IPS DF 6.9 (cell line): ENCODE data around the gene TBCCD1.

Experiments
- DNase-seq: peaks from one replicate; pipeline ENCODE4 v3.0.0-alpha.2; 2013; ENCODE audit warnings: low read depth, low spot score
- H3K27ac ChIP-seq: one replicate; pipeline ENCODE4 v1.5.1; 2013; ENCODE audit warnings: low read length, control low read depth
- H3K27me3 ChIP-seq: 2 replicates; pipeline ENCODE4 v1.6.1; 2013; ENCODE audit warnings: mild to moderate bottlenecking, low read length; ENCODE audit not compliant: control insufficient read depth, insufficient read depth
- H3K36me3 ChIP-seq: 2 replicates; pipeline ENCODE4 v1.6.1; 2013; ENCODE audit warnings: low read length; ENCODE audit not compliant: control insufficient read depth, insufficient read depth
- H3K4me1 ChIP-seq: 2 replicates; pipeline ENCODE4 v1.6.1; 2013; ENCODE audit warnings: low read length; ENCODE audit not compliant: control insufficient read depth, insufficient read depth
- H3K4me3 ChIP-seq: 2 replicates; pipeline ENCODE4 v1.5.1; 2013; ENCODE audit warnings: mild to moderate bottlenecking, low read length
- H3K9me3 ChIP-seq: 2 replicates; pipeline ENCODE4 v1.6.1; 2013; ENCODE audit warnings: low read length, inconsistent platforms; ENCODE audit not compliant: control insufficient read depth, insufficient read depth
- WGBS: extraction: QIAGEN DNeasy Blood & Tissue Kit; methylation state at CpG from one replicate; pipeline ENCODE4 v1.1.7; 2013; ENCODE audit warnings: mixed read lengths, missing lambda C conversion rate; ENCODE audit not compliant: insufficient read length, insufficient coverage; 5-methylcytosine and 5-hydroxymethylcytosine counted together

Gene TBCCD1

DNA sequence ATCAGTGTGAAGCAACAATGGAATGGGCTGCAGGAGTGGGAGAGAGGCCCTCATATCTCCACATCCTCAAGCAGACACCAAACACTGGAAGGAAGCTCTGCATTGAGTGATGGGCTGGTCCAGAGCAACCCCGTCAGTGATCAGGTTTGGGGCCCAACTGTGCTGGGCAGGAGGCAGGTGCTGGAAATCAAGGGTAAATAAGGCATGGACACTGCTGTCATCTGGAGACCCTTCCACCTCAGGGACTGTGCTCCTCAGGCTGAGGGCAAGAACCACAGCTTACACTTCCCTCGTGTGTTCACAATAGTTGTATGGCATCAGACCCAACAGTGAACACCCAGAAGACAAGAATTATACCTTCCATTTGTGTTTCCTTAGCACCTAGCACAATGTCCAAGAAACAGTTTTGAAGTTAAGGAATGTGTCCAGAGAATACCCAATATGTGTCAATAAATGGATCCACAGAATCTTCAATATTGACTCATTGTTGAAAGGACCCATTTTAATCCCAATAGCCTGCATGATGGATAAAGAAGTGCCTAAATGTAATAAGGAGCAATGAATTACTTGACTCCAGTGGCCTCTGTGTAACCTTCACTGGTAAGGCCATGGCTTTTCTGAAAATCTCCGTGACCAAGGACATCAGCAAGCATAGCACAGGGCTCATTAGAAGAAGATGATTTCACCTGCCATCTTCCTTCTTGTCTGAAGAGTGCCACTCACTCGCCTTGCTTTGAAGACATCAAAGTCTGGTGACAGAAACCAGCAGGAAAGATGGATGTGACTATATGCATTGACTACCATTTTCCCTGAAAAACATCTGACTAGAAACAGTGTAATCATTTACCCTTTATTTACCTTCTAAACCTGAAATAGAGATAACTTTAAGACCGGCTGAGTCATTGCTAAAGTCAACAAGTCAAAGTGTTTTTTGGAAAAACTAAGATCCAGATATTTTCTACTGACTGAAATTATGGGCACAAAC is 38.7 kb upstream of the TBCCD1 start:
- no peaks in the 10 kb centered on the region for H3K27me3 ChIP-seq
- no peak overlapping the region for H3K27ac ChIP-seq
- no peaks in the 10 kb centered on the region for H3K9me3 ChIP-seq
- WGBS = no CpG with 5 or more reads among the region's 5 CpGs
- no peaks in the 10 kb centered on the region for H3K4me1 ChIP-seq
- no peak for DNase-seq
- no peaks in the 10 kb centered on the region for H3K36me3 ChIP-seq
- no peak overlapping the region for H3K4me3 ChIP-seq

DNA sequence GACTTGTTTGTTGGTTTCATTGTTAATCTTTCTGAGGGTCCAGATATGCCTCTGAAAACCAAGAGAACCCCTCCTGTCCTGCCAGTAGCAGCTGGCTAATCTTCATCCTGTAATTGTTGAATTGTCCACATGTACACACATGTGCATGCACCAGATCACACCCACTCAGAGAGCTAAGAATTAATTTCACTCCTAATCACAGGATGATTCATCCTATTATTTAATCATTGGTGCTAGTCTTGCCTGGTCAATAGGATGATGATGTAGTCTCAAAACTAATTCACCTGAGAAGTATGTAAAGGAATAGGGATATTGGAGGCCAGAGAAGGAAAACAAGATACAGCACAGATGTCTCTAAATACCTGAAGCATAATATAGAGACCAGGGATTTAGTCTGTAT is 37.9 kb upstream of the TBCCD1 start:
- Histone ChIP-seq H3K36me3 (no peaks in the 10 kb centered on the region), H3K4me1 (no peaks in the 10 kb centered on the region), H3K27ac (no peak overlapping the region), H3K27me3 (no peaks in the 10 kb centered on the region), H3K4me3 (no peak overlapping the region), H3K9me3 (no peaks in the 10 kb centered on the region)
- DNase-seq = no peak

DNA sequence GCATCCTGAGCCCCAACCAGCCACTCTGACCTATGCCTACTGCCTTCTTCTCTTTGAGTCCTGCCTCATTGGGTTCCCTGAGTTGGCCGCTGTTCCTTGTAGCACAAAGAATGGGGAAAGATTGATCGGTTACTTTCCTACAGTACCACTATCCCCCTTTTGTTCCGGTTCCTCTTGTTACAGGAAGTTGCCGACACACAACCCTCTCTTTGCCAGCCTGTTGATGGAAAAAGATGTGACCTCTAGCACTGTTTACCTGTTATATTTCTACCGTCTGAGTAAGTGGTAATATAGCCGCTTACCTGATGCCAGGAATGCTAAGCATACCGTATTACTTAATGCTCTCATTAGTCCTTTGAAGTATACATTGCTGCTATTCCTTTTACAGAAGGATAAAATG is 36.0 kb upstream of the TBCCD1 start:
- Histone ChIP-seq H3K4me1 (no peaks in the 10 kb centered on the region), H3K27ac (no peak overlapping the region), H3K36me3 (no peaks in the 10 kb centered on the region), H3K27me3 (no peaks in the 10 kb centered on the region), H3K4me3 (no peak overlapping the region), H3K9me3 (no peaks in the 10 kb centered on the region)
- no CpG with 5 or more reads among the region's 7 CpGs for WGBS
- DNase-seq = no peak

DNA sequence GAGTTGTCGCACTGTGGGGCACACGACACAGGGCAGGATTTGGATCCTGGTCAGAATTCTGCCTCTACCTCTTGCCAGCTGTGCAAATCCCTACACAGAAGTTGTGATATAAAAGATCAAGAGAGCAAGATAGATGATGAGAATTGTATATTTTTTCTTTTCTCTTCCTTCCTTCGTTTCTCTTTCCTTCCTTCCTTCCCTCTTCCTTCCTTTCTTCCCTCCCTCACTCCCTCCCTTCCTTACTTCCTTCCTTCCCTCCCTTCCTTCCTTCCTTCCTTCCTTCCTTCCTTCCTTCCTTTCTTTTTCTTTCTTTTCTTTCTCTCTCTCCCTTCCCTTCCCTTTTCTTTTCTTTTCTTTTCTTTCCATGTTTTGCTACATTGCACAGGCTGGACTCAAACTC is 33.8 kb upstream of the TBCCD1 start:
- Histone ChIP-seq H3K27ac (no peak overlapping the region), H3K4me1 (peaks cover 1% of the 10 kb centered on the region; the same call in 1 of the 2 replicates), H3K4me3 (no peak overlapping the region), H3K9me3 (no peaks in the 10 kb centered on the region), H3K27me3 (no peaks in the 10 kb centered on the region), H3K36me3 (no peaks in the 10 kb centered on the region)
- no CpG with 5 or more reads among the region's 3 CpGs for WGBS
- no peak for DNase-seq

DNA sequence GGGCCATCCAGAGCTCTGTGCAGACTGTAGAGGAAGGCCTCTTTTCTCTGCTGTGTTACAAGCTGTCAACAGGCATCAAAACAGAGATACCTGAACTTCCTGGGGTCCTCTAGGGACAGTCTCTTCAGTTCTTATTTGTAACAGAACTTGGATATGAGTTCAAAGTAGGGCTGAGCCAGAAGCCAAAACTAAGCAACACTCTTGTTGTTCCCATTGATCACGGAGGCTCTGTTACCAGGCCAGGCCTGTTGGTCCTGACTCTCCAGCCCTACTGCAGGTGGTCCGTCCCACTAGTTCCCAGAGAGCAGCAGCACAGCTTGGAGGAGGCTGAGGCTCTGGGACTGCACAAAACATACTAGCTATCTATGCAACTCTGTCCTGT is 32.6 kb upstream of the TBCCD1 start:
- H3K4me3 ChIP-seq = no peak overlapping the region
- peaks cover 1% of the 10 kb centered on the region; the same call in 1 of the 2 replicates for H3K4me1 ChIP-seq
- H3K27ac ChIP-seq = no peak overlapping the region
- no peaks in the 10 kb centered on the region for H3K27me3 ChIP-seq
- no peak for DNase-seq
- no CpG with 5 or more reads among the region's 2 CpGs for WGBS
- H3K9me3 ChIP-seq = no peaks in the 10 kb centered on the region
- no peaks in the 10 kb centered on the region for H3K36me3 ChIP-seq

DNA sequence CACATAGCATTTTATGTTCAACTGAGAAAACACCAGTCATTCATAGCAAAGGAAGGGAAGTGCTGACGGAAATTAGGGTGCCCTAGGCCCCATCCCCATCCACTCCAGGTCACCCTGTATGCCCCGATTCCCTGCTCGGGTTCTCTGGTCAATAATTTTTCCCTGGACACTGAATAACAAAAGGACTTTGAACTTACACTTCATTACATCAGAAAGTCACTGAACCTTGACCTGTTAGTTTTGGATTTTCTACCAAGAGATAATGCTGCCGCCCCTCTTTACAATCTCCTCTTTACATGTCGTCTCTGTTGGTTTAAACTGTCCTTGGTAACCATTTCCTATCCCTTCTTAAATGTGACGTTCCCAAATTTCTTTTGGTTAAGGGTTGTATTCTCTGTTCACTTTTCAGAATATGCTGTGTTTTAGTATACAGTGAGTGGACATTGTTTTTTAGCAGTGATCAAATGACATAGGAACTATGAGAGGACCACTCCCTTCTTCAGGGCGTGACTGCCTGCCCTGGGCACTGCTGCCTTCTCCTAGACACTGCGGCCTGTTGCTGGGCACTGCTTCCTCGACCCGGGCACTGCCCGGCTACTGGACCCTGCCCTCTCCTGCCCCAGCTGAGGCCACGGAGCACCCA is 32.1 kb upstream of the TBCCD1 start:
- Histone ChIP-seq H3K27me3 (no peaks in the 10 kb centered on the region), H3K27ac (no peak overlapping the region), H3K4me3 (no peak overlapping the region), H3K4me1 (peaks cover 1% of the 10 kb centered on the region; the same call in 1 of the 2 replicates), H3K9me3 (no peaks in the 10 kb centered on the region), H3K36me3 (no peaks in the 10 kb centered on the region)
- no CpG with 5 or more reads among the region's 12 CpGs for WGBS
- DNase-seq = no peak

DNA sequence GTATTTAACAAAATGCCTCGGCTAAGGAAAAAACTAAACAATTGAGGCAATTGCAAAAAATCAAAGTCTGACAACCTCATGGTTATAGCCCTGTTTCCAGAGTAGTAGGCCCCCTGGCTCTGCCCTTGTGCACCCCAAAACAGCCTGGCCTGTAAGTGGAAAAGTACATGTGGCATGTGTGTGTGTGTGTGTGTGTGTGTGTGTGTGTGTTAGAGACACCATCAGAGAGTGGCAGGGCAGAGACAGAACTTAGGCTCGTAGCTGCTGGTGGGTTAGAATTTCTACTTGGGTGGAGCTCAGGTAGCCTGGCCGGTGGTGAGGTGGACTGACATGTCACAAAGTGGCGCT is 31.6 kb upstream of the TBCCD1 start:
- no peaks in the 10 kb centered on the region for H3K36me3 ChIP-seq
- no peak for DNase-seq
- H3K27ac ChIP-seq = no peak overlapping the region
- H3K4me3 ChIP-seq = no peak overlapping the region
- no peaks in the 10 kb centered on the region for H3K9me3 ChIP-seq
- WGBS = no CpG with 5 or more reads among the region's 4 CpGs
- H3K27me3 ChIP-seq = no peaks in the 10 kb centered on the region
- peaks cover 1% of the 10 kb centered on the region; the same call in 1 of the 2 replicates for H3K4me1 ChIP-seq

DNA sequence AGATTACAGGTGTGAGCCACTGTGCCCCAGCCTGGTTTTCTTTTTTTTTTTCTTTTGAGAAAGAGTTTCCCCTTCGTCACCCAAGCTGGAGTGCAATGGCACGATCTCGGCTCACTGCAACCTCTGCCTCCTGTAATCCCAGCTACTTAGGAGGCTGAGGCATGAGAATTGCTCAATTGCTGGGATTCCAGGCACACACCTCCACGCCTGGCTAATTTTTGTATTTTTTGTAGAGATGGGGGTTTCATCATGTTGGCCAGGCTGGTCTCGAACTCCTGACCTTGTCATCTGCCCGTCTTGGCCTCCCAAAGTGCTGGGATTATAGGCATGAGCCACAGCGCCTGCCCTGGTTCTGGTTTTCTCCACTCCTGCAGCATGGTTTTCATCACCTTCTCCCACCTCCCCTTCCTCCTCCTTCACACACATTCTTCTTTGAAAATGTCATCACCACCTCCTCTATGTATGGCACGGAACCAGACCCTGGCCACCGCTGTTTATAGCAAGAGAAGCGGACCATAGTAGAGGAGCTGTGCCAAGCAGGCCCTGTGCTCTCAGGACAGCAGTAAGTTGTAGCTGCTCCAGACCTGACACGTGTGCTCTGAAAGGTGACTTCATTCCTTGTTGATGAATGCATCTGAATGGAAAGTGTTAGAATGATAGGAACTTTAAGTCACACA is 31.1 kb upstream of the TBCCD1 start:
- Histone ChIP-seq H3K27me3 (no peaks in the 10 kb centered on the region), H3K4me1 (peaks cover 1% of the 10 kb centered on the region; the same call in 1 of the 2 replicates)

DNA sequence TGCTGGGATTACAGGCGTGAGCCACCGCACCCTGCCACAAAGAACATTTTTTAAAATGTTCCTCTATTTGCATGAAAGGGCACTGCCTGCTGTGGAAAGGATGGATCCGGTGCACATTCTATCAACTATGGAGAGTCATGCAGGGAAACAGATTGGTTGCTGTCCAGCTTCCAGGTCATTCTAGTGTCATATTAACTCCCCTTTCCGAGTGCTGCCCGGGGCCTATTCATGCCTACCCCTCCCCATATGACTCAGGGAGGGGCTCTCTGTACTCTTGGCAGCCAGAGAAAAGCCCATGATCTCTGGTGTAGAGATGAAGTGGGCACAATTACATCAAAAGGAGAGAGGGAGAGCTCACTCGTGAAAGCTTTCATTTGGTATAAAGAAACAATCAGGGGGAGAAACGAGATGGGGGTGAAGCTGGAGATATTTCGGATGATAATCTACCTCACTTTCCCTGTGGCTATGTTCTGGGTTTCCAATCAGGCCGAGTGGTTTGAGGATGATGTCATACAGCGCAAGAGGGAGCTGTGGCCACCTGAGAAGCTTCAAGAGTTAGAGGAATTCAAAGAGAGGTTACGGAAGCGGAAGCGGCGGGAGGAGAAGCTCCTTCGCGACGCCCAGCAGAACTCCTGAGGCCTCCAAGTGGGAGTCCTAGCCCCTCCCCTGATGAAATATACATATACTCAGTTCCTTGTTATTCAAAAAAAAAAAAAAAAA is 29.6 kb upstream of the TBCCD1 start:
- no peak for DNase-seq
- Histone ChIP-seq H3K4me3 (no peak overlapping the region), H3K27me3 (no peaks in the 10 kb centered on the region), H3K9me3 (no peaks in the 10 kb centered on the region), H3K36me3 (no peaks in the 10 kb centered on the region), H3K4me1 (peaks cover 1% of the 10 kb centered on the region; the same call in 1 of the 2 replicates), H3K27ac (no peak overlapping the region)
- WGBS = no CpG with 5 or more reads among the region's 17 CpGs

More for the DNA sequence above, 31.1 kb upstream of the TBCCD1 start:
- Histone ChIP-seq H3K9me3 (no peaks in the 10 kb centered on the region), H3K36me3 (no peaks in the 10 kb centered on the region), H3K27ac (no peak overlapping the region), H3K4me3 (no peak overlapping the region)
- WGBS = no CpG with 5 or more reads among the region's 11 CpGs
- DNase-seq = no peak

DNA sequence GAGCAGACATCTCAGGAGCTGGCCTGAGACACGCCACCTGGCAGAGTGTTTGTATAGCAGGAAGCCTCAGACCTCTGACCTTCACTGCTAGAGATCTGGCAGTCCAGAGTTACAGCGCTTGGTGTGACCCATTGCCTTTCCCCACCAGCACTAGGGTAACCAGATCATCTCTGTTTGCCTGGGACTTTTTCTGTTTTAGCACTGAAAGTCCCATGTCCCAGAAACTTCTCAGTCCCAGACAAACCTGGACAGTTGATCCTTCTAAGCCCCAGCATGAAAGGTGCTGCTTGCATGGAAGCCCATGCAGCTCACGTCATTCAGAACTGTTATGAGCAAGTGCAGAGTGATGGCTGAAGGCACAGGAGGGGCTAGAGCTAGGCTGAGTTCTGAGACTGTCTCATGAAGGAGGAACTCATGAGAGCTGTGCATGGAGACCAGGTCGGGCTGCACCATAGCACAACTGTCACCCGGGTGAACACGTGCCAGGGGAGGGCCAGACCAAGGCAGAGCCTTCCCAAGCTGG is 27.5 kb upstream of the TBCCD1 start:
- DNase-seq = no peak
- WGBS = no CpG with 5 or more reads among the region's 6 CpGs

More for the DNA sequence above, 27.5 kb upstream of the TBCCD1 start:
- Histone ChIP-seq H3K4me1 (peaks cover 1% of the 10 kb centered on the region; the same call in 1 of the 2 replicates), H3K36me3 (no peaks in the 10 kb centered on the region), H3K4me3 (no peak overlapping the region), H3K27ac (no peak overlapping the region), H3K9me3 (no peaks in the 10 kb centered on the region), H3K27me3 (no peaks in the 10 kb centered on the region)
